Measurements from ENCODE around the gene PLA2G4F.
"Not testable (repeated sequence)": the region's sequence is repeated elsewhere in the genome, so short reads cannot be mapped to it uniquely, and the experiment has no call there.

PLA2G4F gene

GRCh38 chr15:42100021-42100800 is 56.2 kb downstream of the PLA2G4F start:
- no peak for DNase-seq (ENCODE audit: low spot score)

DNA sequence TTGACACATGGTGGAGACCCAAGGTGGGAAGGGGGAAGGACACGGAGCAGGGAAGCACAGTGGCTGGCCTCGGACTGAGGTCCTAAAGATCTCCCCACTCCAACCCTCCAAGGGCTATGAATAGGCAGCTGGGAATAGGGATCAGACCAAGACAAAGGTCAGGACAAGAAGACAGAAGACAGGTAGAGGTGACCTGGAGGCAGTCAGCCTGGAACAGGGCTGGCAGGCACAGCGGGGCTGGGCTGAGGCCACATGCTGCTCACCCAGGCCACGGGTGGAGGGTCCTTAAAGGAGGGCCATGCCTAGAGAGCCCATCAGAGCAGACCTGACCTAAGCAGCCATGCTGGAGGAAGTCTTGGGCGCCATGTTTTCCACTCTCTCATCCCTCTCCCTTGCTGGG is 59.4 kb downstream of the PLA2G4F start:
- no peak for DNase-seq (ENCODE audit: low spot score)

DNA sequence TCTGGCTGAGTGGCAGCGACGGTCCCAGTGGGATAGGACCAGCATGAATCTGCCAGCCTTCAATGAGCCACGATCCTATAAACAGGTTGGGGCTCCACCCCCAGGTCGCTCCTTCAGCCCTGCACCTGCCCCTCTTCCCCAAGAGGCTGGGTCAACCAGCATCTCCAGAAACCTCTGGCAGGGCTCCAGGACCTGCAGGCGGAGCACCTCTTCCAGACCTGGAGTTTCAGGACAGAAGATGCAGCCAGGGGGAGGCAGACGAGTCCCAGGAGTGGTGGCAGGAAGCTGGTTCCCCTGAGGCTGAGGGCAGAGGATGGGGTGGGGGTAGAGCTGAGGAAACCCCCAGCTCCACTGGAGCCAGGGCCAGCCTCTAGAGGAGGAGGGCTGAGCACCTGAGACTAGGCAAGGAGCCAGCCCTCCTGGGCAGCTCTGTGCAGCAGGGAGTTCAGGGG is 61.9 kb downstream of the PLA2G4F start, which contains the start of gene PLA2G4D:
Gene PLA2G4D (minus strand): TSS at position 51 of the 452 bp plus-strand sequence. CDS start 103 bp downstream, outside the sequence.
- no peak for DNase-seq (ENCODE audit: low spot score)

GRCh38 chr15:42093966-42094365 is 62.5 kb downstream of the PLA2G4F start:
- no peak for DNase-seq (ENCODE audit: low spot score)

GRCh38 chr15:42092398-42093318 is 63.8 kb downstream of the PLA2G4F start:
- no peak for DNase-seq (ENCODE audit: low spot score)

- DNase-seq (ENCODE audit: low spot score): not testable (repeated sequence)
These were observed 64.6 kb downstream of the PLA2G4F start for GRCh38 chr15:42091753-42092397.

DNA sequence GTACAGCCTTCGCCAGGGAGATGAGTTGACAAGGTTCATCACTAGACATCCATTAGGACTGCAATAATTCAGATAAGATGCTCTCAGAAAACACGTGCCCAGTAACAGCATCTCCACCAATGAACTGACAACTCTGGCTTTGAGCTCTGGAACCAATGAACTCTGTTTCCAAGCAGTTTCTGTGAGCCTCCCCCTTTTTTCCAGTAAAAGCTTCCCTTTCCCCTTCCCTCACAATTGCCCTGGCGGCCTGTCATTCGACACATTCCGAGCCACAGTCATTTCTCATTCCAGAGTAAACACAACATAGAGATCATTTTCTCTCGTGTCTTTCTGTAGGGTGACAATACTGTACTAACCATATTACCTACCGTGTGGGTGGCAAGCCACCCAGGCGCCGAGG is 65.7 kb downstream of the PLA2G4F start:
- no peak for DNase-seq (ENCODE audit: low spot score)

DNA sequence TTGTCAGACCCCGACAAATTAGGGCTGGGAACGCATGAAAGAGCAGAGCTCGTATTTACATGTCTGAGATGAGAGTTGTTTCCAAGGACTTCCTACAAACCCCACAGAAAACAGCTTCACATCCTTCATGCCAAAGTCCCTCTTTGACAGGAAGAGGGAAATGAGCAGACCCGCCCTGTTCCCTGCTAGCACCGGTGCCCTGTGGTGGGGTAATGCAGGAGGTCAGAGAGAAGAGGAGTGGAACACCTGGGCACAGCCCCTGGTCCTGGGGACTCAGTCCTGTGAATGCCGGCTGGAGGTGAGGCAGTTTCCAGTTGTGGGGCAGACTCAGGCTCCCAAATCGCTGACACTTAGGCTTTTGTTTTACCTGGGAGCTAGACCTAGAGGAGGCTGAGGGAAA is 66.1 kb downstream of the PLA2G4F start:
- no peak for DNase-seq (ENCODE audit: low spot score)

DNA sequence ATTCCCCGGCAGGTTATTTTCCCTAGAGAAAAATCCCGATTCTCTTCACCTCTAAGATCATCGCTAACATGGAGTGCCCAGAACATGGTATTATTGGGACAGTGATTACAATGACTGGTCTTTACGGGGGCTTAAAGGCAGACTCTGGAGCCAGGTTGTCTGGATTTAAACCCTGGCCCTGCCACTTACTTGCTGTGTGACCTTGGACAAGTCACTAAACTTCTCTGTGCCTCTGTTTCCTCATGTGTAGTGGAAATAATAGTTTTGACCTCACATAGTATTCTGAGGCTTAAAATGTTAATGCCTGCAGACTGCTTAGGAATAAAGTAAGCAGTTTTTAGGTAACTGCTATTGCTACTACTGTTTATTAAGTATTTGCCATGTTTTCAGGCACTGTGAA is 66.5 kb downstream of the PLA2G4F start:
- DNase-seq (ENCODE audit: low spot score): no peak

Data from left forelimb (tissue), 1 donor.